Loucy (cell line): ENCODE results near the gene NEK9.

Source experiments
- H2AFZ ChIP-seq: fragments of 200-600 bp; sonication (generic); 2 replicates; pipeline ENCODE4 v1.6.0; 2016; ENCODE audit warnings: antibody characterized with exemption, mild to moderate bottlenecking, low read length, moderate library complexity
- H3F3A ChIP-seq: fragments of 200-600 bp; 2 replicates; pipeline ENCODE4 v1.6.0; 2016; ENCODE audit warnings: antibody characterized with exemption, low read depth, mild to moderate bottlenecking
- H3K27me3 ChIP-seq: fragments of 200-600 bp; sonication (generic); 2 replicates; pipeline ENCODE4 v1.6.1; 2014; ENCODE audit warnings: low read length, mild to moderate bottlenecking; ENCODE audit not compliant: insufficient read depth, poor library complexity, severe bottlenecking
- H3K36me3 ChIP-seq: fragments of 200-600 bp; sonication (generic); 2 replicates; pipeline ENCODE4 v1.6.1; 2016; ENCODE audit warnings: low read length; ENCODE audit not compliant: insufficient read depth
- H3K4me1 ChIP-seq: fragments of 200-600 bp; sonication (generic); 2 replicates; pipeline ENCODE4 v1.5.1; 2014; ENCODE audit warnings: low read length, mild to moderate bottlenecking; ENCODE audit not compliant: insufficient read depth, poor library complexity, severe bottlenecking
- H3K4me2 ChIP-seq: fragments of 200-600 bp; sonication (generic); 2 replicates; pipeline ENCODE4 v1.6.0; 2014; ENCODE audit warnings: antibody characterized with exemption, low read length, low read depth, mild to moderate bottlenecking; ENCODE audit not compliant: poor library complexity, severe bottlenecking
- H3K4me3 ChIP-seq: fragments of 200-600 bp; sonication (generic); 2 replicates; pipeline ENCODE4 v1.5.1; 2014; ENCODE audit warnings: low read length, mild to moderate bottlenecking, mixed read lengths; ENCODE audit not compliant: poor library complexity, severe bottlenecking
- H3K79me2 ChIP-seq: fragments of 200-600 bp; sonication (generic); 2 replicates; pipeline ENCODE4 v1.6.1; 2014; ENCODE audit warnings: low read length; ENCODE audit not compliant: insufficient read depth
- H3K9ac ChIP-seq: fragments of 200-600 bp; sonication (generic); 2 replicates; pipeline ENCODE4 v1.6.0; 2014; ENCODE audit warnings: mild to moderate bottlenecking, low read depth, low read length, moderate library complexity; ENCODE audit not compliant: poor library complexity, severe bottlenecking
- H3K9me2 ChIP-seq: fragments of 200-600 bp; sonication (generic); replicated peaks from 2 replicates; pipeline ENCODE4 v1.6.1; 2016; ENCODE audit warnings: low read depth, low read length, mixed read lengths
- H3K9me3 ChIP-seq: fragments of 200-600 bp; sonication (generic); 2 replicates; pipeline ENCODE4 v1.6.1; 2014; ENCODE audit warnings: mild to moderate bottlenecking, antibody characterized with exemption, low read length, low read depth; ENCODE audit not compliant: insufficient read depth
- H4K20me1 ChIP-seq: fragments of 200-600 bp; sonication (generic); 2 replicates; pipeline ENCODE4 v1.6.0; 2014; ENCODE audit warnings: antibody characterized with exemption, low read length, mild to moderate bottlenecking; ENCODE audit not compliant: insufficient read depth, poor library complexity, severe bottlenecking
- TF ChIP-seq, protein P1 (sequence below): fragments of 200-600 bp; sonication (generic); conservative IDR thresholded peaks from 2 replicates; pipeline ENCODE4 v1.5.1; 2014; ENCODE audit warnings: mild to moderate bottlenecking, antibody characterized with exemption, low read length

NEK9 gene

GRCh38 chr14:75030147-75030546 is 96.7 kb downstream of the NEK9 start:
- no peak overlapping the region for H3K4me3 ChIP-seq
- no peak overlapping the region for H3K9ac ChIP-seq
- no peaks in the 10 kb centered on the region for H3K4me1 ChIP-seq
- H3K4me2 ChIP-seq, result no peak overlapping the region
- H3K36me3 ChIP-seq, result no peaks in the 10 kb centered on the region
- H3F3A ChIP-seq, result no peaks in the 10 kb centered on the region
- no peaks in the 10 kb centered on the region for H3K27me3 ChIP-seq
- no peaks in the 10 kb centered on the region for H3K9me2 ChIP-seq
- no peaks in the 10 kb centered on the region for H4K20me1 ChIP-seq
- H3K9me3 ChIP-seq, result no peaks in the 10 kb centered on the region
- H3K79me2 ChIP-seq, result no peaks in the 10 kb centered on the region
- TF ChIP-seq, protein P1, sequence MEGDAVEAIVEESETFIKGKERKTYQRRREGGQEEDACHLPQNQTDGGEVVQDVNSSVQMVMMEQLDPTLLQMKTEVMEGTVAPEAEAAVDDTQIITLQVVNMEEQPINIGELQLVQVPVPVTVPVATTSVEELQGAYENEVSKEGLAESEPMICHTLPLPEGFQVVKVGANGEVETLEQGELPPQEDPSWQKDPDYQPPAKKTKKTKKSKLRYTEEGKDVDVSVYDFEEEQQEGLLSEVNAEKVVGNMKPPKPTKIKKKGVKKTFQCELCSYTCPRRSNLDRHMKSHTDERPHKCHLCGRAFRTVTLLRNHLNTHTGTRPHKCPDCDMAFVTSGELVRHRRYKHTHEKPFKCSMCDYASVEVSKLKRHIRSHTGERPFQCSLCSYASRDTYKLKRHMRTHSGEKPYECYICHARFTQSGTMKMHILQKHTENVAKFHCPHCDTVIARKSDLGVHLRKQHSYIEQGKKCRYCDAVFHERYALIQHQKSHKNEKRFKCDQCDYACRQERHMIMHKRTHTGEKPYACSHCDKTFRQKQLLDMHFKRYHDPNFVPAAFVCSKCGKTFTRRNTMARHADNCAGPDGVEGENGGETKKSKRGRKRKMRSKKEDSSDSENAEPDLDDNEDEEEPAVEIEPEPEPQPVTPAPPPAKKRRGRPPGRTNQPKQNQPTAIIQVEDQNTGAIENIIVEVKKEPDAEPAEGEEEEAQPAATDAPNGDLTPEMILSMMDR, result no peak
- H2AFZ ChIP-seq, result no peak overlapping the region
